Epithelial cell of esophagus (primary cell): ENCODE data around the gene FBLN1.
"Not testable (repeated sequence)": the region's sequence is repeated elsewhere in the genome, so short reads cannot be mapped to it uniquely, and the experiment has no call there.

Experiments
- DNase-seq: peaks from one replicate; pipeline ENCODE4 v3.0.0; 2010; ENCODE audit warnings: low read depth
- H3K4me3 ChIP-seq: 2 replicates; pipeline ENCODE4 v1.5.1; 2011; ENCODE audit warnings: mild to moderate bottlenecking, low read length, control low read depth
- CTCF ChIP-seq: IDR thresholded peaks from 2 replicates; pipeline ENCODE4 v1.5.1; 2011; ENCODE audit warnings: low read depth, mild to moderate bottlenecking, low read length, control low read depth, inconsistent platforms; ENCODE audit not compliant: insufficient read depth; ENCODE audit errors: missing control alignments

Gene FBLN1

DNA sequence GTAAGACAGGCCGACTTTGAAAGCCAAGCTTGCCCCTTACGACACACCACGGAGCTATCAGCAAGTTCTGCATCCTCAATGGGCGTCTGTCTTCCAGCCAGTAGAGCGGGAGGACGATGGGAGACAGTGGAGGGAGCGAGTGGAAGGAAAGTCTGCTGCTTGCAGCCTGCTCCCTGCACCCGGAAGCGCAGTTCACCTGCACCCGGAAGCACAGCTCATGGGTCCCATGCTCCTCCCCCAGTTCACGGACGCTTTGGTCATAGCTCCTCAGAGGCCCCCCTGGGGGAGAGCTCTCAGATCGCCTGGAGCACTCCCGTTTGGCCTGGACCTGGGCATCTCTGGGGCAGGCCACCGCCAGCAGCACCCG is 51.3 kb downstream of the FBLN1 start:
- H3K4me3 ChIP-seq = no peak overlapping the region
- TF ChIP-seq CTCF = no peak
- no peak for DNase-seq

DNA sequence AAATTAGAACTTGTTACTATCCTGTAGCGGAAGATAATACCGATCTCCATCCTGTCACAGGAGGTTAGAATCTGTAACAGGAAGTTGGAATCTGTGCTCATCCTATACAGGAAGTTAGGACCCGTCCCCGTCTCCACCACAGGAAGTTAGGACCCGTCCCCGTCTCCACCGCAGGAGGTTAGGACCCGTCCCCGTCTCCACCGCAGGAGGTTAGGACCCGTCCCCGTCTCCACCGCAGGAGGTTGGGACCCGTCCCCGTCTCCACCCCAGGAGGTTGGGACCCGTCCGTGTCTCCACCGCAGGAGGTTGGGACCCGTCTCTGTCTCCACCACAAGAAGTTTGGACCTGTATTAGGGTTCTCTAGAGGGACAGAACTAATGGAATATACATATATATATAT is 52.2 kb downstream of the FBLN1 start:
- no peak for DNase-seq
- no peak for TF ChIP-seq CTCF
- no peak overlapping the region for H3K4me3 ChIP-seq

- not testable (repeated sequence) for H3K4me3 ChIP-seq
- peak; percentile 57 for DNase-seq
These were observed 55.2 kb downstream of the FBLN1 start for GRCh38 chr22:45557926-45558325.

DNA sequence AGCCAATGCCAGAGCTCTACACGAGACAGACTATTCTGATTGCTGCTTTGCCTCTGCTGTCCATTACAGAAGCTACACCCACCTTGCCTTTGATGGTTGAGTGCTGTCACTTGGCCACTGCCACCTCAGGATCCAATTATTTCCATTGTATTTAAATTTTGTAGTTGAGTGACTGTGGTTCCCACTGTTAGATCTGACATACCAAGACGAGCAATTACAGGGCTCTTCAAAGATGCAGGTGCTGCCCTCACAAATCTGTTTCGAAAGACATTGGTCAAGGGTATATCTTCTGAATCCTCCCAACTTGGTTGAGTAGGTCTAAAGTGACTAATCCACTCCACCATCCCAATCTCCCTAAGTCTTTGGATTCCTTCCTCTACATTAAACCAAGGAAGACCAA is 57.4 kb downstream of the FBLN1 start:
- H3K4me3 ChIP-seq = not testable (repeated sequence)

GRCh38 chr22:45560761-45561160 is 58.1 kb downstream of the FBLN1 start:
- H3K4me3 ChIP-seq, DNase-seq: not testable (repeated sequence)

More for the DNA sequence above, 57.4 kb downstream of the FBLN1 start:
- DNase-seq = not testable (repeated sequence)

DNA sequence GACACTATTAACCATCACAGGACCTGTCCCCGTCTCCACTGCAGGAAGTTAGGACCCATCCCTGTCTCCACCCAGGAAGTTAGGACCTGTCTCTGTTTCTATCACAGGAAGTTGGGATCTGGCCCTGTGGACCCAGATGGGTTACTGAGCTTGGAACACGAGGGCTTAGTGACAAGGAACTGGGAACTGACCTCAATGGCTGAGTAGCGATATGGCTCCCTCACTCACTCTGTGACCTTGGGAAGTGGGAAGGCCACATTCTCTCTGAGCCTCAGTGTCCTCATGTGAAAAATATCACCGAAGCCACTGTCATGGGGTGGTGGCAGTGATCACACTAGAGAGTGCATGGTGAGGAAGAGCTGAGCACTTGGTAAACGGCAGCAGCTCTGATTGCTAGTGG is 59.4 kb downstream of the FBLN1 start:
- TF ChIP-seq CTCF = no peak
- no peak overlapping the region for H3K4me3 ChIP-seq

GRCh38 chr22:45562537-45563361 is 60.1 kb downstream of the FBLN1 start:
- TF ChIP-seq CTCF = no peak
- H3K4me3 ChIP-seq = no peak overlapping the region
- no peak for DNase-seq

More for the DNA sequence above, 59.4 kb downstream of the FBLN1 start:
- DNase-seq = no peak

DNA sequence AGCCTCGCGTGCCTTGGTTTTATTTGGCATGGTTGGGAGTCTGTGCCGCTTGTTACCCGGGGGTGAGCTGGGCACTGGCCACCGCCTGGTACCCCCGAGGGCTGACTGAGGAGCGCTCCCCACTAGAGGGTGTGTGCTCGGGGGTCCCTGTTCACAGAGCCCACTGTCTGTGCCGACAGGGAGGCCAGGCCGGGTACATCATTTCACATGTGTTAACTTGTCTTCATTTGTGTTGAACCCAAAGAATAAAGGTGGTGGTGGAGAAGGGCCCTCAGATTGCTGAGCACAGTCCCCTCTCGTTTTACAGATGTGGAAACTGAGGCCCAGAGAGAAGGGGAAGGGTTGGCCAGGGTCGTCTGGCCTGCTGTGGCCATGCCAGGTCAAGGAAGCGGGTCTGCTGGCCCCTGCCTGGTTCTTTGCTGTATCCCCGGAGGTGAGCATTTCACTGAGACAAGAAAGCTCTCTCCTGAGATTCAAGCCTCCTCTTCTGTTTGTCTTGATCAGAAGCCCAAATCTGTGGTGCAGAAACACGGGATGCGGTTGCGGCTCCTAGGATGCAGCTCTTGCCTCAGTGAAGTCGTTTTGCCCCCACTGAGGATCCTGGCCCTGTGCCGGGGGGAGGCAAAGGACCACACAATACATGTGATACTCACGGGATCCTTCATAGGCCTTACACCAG is 60.8 kb downstream of the FBLN1 start:
- no peak for DNase-seq
- TF ChIP-seq CTCF = no peak
- H3K4me3 ChIP-seq = no peak overlapping the region
